Left renal cortex interstitium (tissue), 4 donors: ENCODE measurements around the gene PTTG1IP. TPM values are rescaled to one million over a fixed set of nuclear protein-coding genes. Genes with fewer than 3 reads are reported as not detected.
"Not testable (repeated sequence)": the region's sequence is repeated elsewhere in the genome, so short reads cannot be mapped to it uniquely, and the experiment has no call there.

Experiments used
- DNase-seq, 4 donors: peaks; one replicate each; pipeline ENCODE4 v3.0.0-alpha.2; 2013; ENCODE audit warnings: low read depth in 4 of 4, low spot score in 2 of 4, missing footprints in 1 of 4
- polyA plus RNA-seq, 4 donors: library from polyadenylated mRNA; unstranded; fragments of 120-200 nt; gene quantifications; one replicate each; pipeline ENCODE4 v1.2.1, GENCODE V29; 2013; ENCODE audit not compliant: insufficient read length in 4 of 4

PTTG1IP gene
- polyA plus RNA-seq: 100 to 1,000 TPM; 260 to 303 (median 301) TPM

GRCh38 chr21:44873356-44874239 is at the start of gene PTTG1IP:
Gene PTTG1IP, minus strand, starts transcription at chr21:44873690. Its CDS starts 74 bp downstream, at chr21:44873616.
- peak; percentile 91 to 98 (median 98) for DNase-seq

GRCh38 chr21:44921928-44922327 is 48.4 kb upstream of the PTTG1IP start:
- no peak for DNase-seq

GRCh38 chr21:44920694-44921604 is 47.5 kb upstream of the PTTG1IP start, which contains the start of gene ITGB2:
Gene ITGB2, minus strand, starts transcription at chr21:44920899. Its CDS starts 10,117 bp downstream, at chr21:44910782.
- DNase-seq: no peak

- DNase-seq: no peak
Observed at GRCh38 chr21:44919913-44920693, 46.6 kb upstream of the PTTG1IP start.

- DNase-seq: no peak
Observed at GRCh38 chr21:44919111-44919912, 45.8 kb upstream of the PTTG1IP start.

GRCh38 chr21:44918581-44919033 is 45.1 kb upstream of the PTTG1IP start:
- no peak for DNase-seq

- DNase-seq: no peak
Observed at GRCh38 chr21:44918107-44918470, 44.6 kb upstream of the PTTG1IP start.

- no peak for DNase-seq
Observed at GRCh38 chr21:44917446-44918106, 44.1 kb upstream of the PTTG1IP start.

- no peak for DNase-seq
Observed at GRCh38 chr21:44916965-44917364, 43.5 kb upstream of the PTTG1IP start.

GRCh38 chr21:44914176-44914874 is 40.8 kb upstream of the PTTG1IP start:
- no peak for DNase-seq

GRCh38 chr21:44913425-44914175 is 40.1 kb upstream of the PTTG1IP start:
- DNase-seq: no peak

- not testable (repeated sequence) for DNase-seq
Observed at GRCh38 chr21:44912506-44913412, 39.3 kb upstream of the PTTG1IP start.

- no peak for DNase-seq
Observed at GRCh38 chr21:44912158-44912473, 38.6 kb upstream of the PTTG1IP start.

- no peak for DNase-seq
Observed at GRCh38 chr21:44911384-44912157, 38.1 kb upstream of the PTTG1IP start.

- DNase-seq: no peak
Observed at GRCh38 chr21:44911068-44911383, 37.5 kb upstream of the PTTG1IP start.
